K562 (cell line): ENCODE results near the gene MOCOS.
A peak's percentile ranks its signal among the peaks of the same experiment; 100 is the strongest.

ENCODE experiments used
- RCOR1 ChIP-seq, 2 experiments: IDR thresholded peaks; 2 replicates each; pipeline ENCODE4 v1.6.1; 2012; ENCODE audit warnings: low read depth in 2 of 2, low read length in 2 of 2, borderline replicate concordance in 1 of 2, improper control_type of control experiment in 1 of 2
- SIN3A ChIP-seq, 2 experiments: fragments of 150-350 bp in 1 of 2; IDR thresholded peaks; 2 replicates each; pipeline ENCODE4 v1.6.1; 2011 to 2016; ENCODE audit warnings: borderline replicate concordance in 2 of 2, low read depth in 2 of 2, low read length in 2 of 2, mild to moderate bottlenecking in 2 of 2, moderate library complexity in 2 of 2; ENCODE audit not compliant: control insufficient read depth in 1 of 2
- TF ChIP-seq, protein P1 (sequence below), 2 experiments: fragments of 450-650 bp; formaldehyde crosslinking in 1 of 2; IDR thresholded peaks; 2 replicates each; pipeline versions ENCODE4 v1.4.0 to v1.6.1; 2014 to 2020; ENCODE audit warnings: mild to moderate bottlenecking in 2 of 2, borderline replicate concordance in 1 of 2, low read depth in 1 of 2

DNA sequence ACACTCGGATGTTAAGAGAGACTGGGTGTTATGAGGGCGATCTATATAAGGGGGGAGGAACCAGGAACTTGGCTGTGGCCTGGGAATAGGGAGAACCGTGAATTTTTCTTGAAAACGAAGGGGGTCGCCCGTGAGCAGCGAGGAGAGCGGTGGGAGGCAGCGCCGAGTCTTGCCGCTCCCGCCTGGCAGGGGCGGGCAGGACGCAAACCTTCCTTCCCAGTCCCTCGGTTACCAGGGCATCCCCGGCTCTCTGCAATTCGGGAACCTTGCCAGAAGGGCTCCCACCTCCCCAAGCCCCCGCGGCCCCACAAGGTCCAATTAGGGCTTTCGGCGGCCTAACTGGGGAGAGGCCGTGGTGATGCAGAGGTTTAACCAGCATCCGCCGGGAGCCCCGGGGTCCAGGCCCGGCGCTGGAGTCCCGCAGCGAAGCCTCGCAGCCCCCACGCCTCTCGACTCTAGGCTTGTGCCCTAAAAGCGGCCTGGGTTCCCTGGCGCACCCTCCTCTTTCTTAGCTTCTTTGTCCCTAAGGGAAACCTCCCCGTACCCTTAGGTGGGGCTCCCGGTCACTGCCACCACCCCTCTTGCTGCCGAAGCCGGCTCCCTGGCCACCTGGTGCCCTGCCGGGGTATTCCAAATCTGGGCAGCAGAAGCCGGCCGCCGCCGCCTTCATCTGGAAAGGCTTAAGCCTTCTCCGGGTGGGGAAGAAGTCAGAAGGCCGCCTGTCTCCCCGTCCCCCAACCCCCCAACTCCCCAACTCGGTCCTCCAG, 109.5 kb downstream of the MOCOS start:
- TF ChIP-seq SIN3A (IDR thresholded peaks at IDR 0.05; ENCODE audit: borderline replicate concordance in 2 of 2, control insufficient read depth in 1 of 2, low read depth in 2 of 2, low read length in 2 of 2): no peak
- TF ChIP-seq, protein P1, sequence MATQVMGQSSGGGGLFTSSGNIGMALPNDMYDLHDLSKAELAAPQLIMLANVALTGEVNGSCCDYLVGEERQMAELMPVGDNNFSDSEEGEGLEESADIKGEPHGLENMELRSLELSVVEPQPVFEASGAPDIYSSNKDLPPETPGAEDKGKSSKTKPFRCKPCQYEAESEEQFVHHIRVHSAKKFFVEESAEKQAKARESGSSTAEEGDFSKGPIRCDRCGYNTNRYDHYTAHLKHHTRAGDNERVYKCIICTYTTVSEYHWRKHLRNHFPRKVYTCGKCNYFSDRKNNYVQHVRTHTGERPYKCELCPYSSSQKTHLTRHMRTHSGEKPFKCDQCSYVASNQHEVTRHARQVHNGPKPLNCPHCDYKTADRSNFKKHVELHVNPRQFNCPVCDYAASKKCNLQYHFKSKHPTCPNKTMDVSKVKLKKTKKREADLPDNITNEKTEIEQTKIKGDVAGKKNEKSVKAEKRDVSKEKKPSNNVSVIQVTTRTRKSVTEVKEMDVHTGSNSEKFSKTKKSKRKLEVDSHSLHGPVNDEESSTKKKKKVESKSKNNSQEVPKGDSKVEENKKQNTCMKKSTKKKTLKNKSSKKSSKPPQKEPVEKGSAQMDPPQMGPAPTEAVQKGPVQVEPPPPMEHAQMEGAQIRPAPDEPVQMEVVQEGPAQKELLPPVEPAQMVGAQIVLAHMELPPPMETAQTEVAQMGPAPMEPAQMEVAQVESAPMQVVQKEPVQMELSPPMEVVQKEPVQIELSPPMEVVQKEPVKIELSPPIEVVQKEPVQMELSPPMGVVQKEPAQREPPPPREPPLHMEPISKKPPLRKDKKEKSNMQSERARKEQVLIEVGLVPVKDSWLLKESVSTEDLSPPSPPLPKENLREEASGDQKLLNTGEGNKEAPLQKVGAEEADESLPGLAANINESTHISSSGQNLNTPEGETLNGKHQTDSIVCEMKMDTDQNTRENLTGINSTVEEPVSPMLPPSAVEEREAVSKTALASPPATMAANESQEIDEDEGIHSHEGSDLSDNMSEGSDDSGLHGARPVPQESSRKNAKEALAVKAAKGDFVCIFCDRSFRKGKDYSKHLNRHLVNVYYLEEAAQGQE (IDR thresholded peaks at IDR 0.05; ENCODE audit: borderline replicate concordance): peak; percentile 26; the same call in 1 of the 2 replicates
- TF ChIP-seq, protein P1 (CRISPR knock-in tag; IDR thresholded peaks at IDR 0.05; ENCODE audit: low read depth): no peak
- no peak for TF ChIP-seq RCOR1 (IDR thresholded peaks at IDR 0.05; ENCODE audit: borderline replicate concordance in 1 of 2, low read depth in 2 of 2, low read length in 2 of 2)
